ENCODE data around the gene FAM107B. TPM values are rescaled to one million over a fixed set of nuclear protein-coding genes. Genes with fewer than 3 reads are reported as not detected.
"Not testable (repeated sequence)": the region's sequence is repeated elsewhere in the genome, so short reads cannot be mapped to it uniquely, and the experiment has no call there.

FAM107B gene
- total RNA-seq, 4 donors from 2014 or later = 7.3 to 15.6 (median 13.3) TPM

- Histone ChIP-seq H3K4me1 (no peaks in the 10 kb centered on the region), H3K9me3 (no peaks in the 10 kb centered on the region), H3K36me3 (no peaks in the 10 kb centered on the region), H3K27ac (no peak overlapping the region), H3K4me3 (no peak overlapping the region), H3K27me3 (no peaks in the 10 kb centered on the region)
- TF ChIP-seq POLR2A (IDR thresholded peaks at IDR 0.05) = no peak
- no peak for TF ChIP-seq POLR2AphosphoS5 (IDR thresholded peaks at IDR 0.05)
- TF ChIP-seq CTCF (IDR thresholded peaks at IDR 0.05) = no peak
- no peak for TF ChIP-seq EP300 (IDR thresholded peaks at IDR 0.05)
- no peak for ATAC-seq
- 64 to 76% methylated on average over 4 of the region's 5 CpGs for WGBS, 2 donors (ENCODE audit: low coverage in 1 of 2)
These were observed 61.7 kb downstream of the FAM107B start for GRCh38 chr10:14712991-14713424.

GRCh38 chr10:14709344-14709743, 65.4 kb downstream of the FAM107B start:
- H3K36me3 ChIP-seq, H3K4me3 ChIP-seq, H3K4me1 ChIP-seq, H3K27ac ChIP-seq, H3K27me3 ChIP-seq, H3K9me3 ChIP-seq, ATAC-seq: not testable (repeated sequence)
- 72 to 77% methylated on average over 3 of the region's 3 CpGs for WGBS, 2 donors (ENCODE audit: low coverage in 1 of 2)

GRCh38 chr10:14707481-14707880, 67.2 kb downstream of the FAM107B start:
- no peak for ATAC-seq

GRCh38 chr10:14705548-14706230, 69.0 kb downstream of the FAM107B start:
- Histone ChIP-seq H3K27me3 (no peaks in the 10 kb centered on the region), H3K27ac (no peak overlapping the region), H3K4me1 (no peaks in the 10 kb centered on the region), H3K36me3 (no peaks in the 10 kb centered on the region), H3K9me3 (no peaks in the 10 kb centered on the region), H3K4me3 (no peak overlapping the region)
- no peak for ATAC-seq
- TF ChIP-seq CTCF (IDR thresholded peaks at IDR 0.05) (no peak), EP300 (IDR thresholded peaks at IDR 0.05) (no peak), POLR2A (IDR thresholded peaks at IDR 0.05) (no peak), POLR2AphosphoS5 (IDR thresholded peaks at IDR 0.05) (no peak)
- 52 to 70% methylated on average over 5 of the region's 5 CpGs for WGBS, 2 donors (ENCODE audit: low coverage in 1 of 2)

More at GRCh38 chr10:14707481-14707880, 67.2 kb downstream of the FAM107B start:
- H3K27ac ChIP-seq = no peak overlapping the region
- H3K9me3 ChIP-seq = no peaks in the 10 kb centered on the region
- no peaks in the 10 kb centered on the region for H3K36me3 ChIP-seq
- H3K27me3 ChIP-seq = no peaks in the 10 kb centered on the region
- H3K4me1 ChIP-seq = no peaks in the 10 kb centered on the region
- no peak for TF ChIP-seq EP300 (IDR thresholded peaks at IDR 0.05)
- TF ChIP-seq POLR2A (IDR thresholded peaks at IDR 0.05) = no peak
- TF ChIP-seq POLR2AphosphoS5 (IDR thresholded peaks at IDR 0.05) = no peak
- no peak for TF ChIP-seq CTCF (IDR thresholded peaks at IDR 0.05)
- WGBS, 2 donors (ENCODE audit: low coverage in 1 of 2) = 29 to 76% methylated on average over 1 to 3 of the region's 4 CpGs
- no peak overlapping the region for H3K4me3 ChIP-seq

GRCh38 chr10:14703631-14704001, 71.1 kb downstream of the FAM107B start:
- Histone ChIP-seq H3K36me3 (no peaks in the 10 kb centered on the region), H3K27ac (no peak overlapping the region), H3K9me3 (no peaks in the 10 kb centered on the region), H3K4me3 (no peak overlapping the region), H3K27me3 (no peaks in the 10 kb centered on the region), H3K4me1 (no peaks in the 10 kb centered on the region)
- WGBS, 2 donors (ENCODE audit: low coverage in 1 of 2) = 81 to 86% methylated on average over 2 to 3 of the region's 3 CpGs
- ATAC-seq = no peak
- TF ChIP-seq CTCF (IDR thresholded peaks at IDR 0.05) = no peak
- no peak for TF ChIP-seq EP300 (IDR thresholded peaks at IDR 0.05)
- no peak for TF ChIP-seq POLR2AphosphoS5 (IDR thresholded peaks at IDR 0.05)
- no peak for TF ChIP-seq POLR2A (IDR thresholded peaks at IDR 0.05)

Data from gastroesophageal sphincter (tissue), 4 donors.